Right lobe of liver (tissue), 4 donors: ENCODE data around the gene DOCK10.

ENCODE experiments used
- CTCF ChIP-seq, 4 donors: fragments of 200-600 bp in 3 of 4; fragments of 450-650 bp in 1 of 4; IDR thresholded peaks; one replicate each; pipeline versions ENCODE4 v1.5.1 to v1.8.0; 2016 to 2022; ENCODE audit warnings: antibody characterized with exemption in 4 of 4, mild to moderate bottlenecking in 2 of 4
- POLR2A ChIP-seq: fragments of 450-650 bp; IDR thresholded peaks from one replicate; pipeline ENCODE4 v1.6.1; 2017; ENCODE audit warnings: antibody characterized with exemption, mild to moderate bottlenecking
- donor health status: DM: no; HTN: no; CAD: no.
- donor health status: DM: no; HTN: no; CAD: no.
- donor health status: DM: no; HTN: yes; CAD: no.

DNA sequence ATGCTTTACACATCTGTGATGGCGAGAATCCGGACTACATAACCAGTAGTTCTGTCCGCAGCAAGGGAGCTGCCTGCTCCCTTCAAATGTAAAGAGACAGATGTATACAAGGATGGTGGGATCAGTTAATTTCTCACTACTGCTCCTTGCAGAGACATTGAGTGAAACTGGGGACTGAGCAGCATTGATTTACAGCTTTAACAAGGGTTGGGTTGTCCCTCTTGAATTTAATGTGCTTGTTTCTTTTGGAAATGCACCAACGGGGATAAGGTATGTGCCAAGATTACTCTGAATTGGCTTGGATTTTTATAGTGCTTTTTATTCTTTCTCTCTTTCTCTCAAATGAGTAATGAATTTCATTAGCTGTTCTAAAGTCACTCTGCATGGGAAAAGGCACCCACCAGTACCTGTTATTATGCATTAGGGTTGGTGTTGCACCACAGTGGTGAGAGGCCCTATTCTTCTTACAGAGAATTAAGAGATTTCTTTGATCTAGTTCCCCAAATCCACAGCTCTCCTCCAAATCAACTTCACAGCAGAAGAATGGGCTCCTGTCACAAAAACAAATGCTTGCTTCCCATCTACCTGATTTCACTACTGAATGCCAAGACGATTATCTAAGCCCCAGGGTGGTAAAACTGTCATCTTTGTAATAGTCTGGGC is 107.6 kb downstream of the DOCK10 start:
- TF ChIP-seq CTCF (IDR thresholded peaks at IDR 0.05) = no peak
- no peak for TF ChIP-seq POLR2A
